HG03558 (cell line): ENCODE data around the gene LRRC7.
"Not testable (repeated sequence)": the region's sequence is repeated elsewhere in the genome, so short reads cannot be mapped to it uniquely, and the experiment has no call there.

ENCODE experiments used
- ATAC-seq: cut with Tn5 transposase; IDR thresholded peaks from one replicate; pipeline ENCODE4 v1.9.1; 2021; ENCODE audit warnings: moderate number of reproducible peaks; ENCODE audit not compliant: unreplicated experiment; ENCODE audit errors: extremely low read depth

Gene LRRC7

GRCh38 chr1:69688193-69688592 is 120.5 kb downstream of the LRRC7 start:
- no peak for ATAC-seq

DNA sequence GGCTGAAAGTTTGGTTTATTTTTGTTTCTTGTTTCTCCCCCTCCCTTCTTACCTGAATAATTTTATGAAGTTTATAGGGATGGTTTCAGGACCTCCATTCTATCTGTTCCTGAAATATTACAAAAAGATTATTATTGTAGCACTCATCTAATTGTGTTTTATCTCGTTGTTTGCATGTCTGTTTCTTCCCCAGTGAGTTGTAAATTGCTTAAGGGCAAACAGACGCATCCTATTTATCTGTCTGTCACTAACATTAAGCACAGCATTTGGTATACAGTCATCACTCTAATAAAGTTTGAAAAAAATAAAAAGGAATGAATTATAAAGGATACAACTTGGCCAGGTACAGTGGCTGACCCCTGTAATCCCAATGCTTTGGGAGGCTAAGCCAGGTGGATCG is 123.5 kb downstream of the LRRC7 start:
- no peak for ATAC-seq

DNA sequence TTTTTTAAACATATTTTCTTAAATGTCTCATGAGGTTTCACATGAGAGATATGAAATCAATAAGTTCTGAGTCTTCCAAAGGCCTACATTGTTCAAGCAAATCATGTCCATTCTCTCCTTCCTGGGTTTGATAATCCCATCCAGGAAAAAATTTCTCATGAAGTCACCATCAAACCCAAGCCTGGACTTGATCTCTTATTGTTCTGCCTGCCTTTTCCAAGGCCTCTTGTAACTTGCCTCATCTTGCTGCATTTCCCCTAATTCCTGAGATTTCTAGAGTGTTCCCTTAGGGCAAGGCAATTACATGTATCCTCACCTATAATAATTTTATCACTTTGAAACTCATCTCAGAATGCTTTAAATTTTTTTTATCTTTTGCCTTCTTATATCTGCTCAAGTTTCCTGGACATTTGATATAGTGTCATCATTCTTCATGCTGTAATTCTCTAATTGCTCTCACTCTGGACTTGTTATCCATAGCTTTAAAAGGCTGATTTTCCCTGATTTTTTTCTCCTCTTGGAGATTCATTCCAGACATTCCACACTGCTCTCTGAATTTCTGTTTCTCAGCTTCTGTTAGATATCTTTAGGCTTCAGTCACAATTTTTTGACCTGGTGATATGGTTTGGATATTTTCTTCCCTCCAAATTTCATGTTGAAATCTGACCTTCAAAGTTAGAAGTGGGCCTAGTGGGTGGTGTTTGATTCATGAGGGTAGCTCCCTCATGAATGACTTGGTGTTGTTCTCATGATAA is 126.4 kb downstream of the LRRC7 start:
- no peak for ATAC-seq

DNA sequence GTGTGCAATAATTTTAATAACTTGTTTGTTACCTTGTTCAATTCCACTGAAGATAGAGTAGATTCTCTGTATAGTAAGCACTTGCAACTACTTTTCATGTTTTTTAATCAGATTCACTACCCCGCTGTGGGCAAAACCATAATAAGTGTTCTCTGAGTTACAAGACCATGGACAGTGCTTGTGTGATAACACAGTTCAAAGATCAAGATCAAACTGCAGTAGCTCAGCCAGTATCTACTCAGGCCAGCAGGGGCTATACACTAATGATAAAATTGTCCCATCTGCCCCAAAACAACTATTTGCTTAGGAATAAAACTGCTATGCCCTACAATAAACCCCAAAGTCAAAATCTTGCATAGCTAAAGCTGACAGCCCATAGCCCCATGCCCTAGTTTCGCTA is 129.6 kb downstream of the LRRC7 start:
- ATAC-seq, result no peak

- no peak for ATAC-seq
These were observed 133.0 kb downstream of the LRRC7 start for GRCh38 chr1:69700770-69701169.

DNA sequence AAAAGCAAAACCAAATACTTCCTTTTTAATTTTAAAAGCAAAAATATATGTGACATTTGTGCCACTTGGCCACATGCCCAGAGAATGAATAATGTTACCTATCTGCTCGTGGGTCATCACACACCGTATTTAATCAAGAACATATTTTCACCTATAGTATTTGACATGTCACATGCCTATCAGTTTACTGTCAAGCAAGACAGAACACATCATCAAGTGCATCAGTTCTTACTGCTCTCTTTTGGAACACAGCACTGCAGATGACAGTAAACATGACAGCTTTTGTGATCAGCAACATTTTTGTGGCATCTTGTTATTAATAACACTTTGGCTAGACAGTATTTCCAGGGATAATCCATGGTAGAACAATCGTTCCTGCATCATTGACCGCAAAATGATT is 134.4 kb downstream of the LRRC7 start:
- no peak for ATAC-seq

- ATAC-seq, result no peak
These were observed 138.8 kb downstream of the LRRC7 start for GRCh38 chr1:69706473-69706872.

GRCh38 chr1:69707103-69707502 is 139.4 kb downstream of the LRRC7 start:
- no peak for ATAC-seq

- ATAC-seq, result no peak
These were observed 142.9 kb downstream of the LRRC7 start for GRCh38 chr1:69710484-69711189.

DNA sequence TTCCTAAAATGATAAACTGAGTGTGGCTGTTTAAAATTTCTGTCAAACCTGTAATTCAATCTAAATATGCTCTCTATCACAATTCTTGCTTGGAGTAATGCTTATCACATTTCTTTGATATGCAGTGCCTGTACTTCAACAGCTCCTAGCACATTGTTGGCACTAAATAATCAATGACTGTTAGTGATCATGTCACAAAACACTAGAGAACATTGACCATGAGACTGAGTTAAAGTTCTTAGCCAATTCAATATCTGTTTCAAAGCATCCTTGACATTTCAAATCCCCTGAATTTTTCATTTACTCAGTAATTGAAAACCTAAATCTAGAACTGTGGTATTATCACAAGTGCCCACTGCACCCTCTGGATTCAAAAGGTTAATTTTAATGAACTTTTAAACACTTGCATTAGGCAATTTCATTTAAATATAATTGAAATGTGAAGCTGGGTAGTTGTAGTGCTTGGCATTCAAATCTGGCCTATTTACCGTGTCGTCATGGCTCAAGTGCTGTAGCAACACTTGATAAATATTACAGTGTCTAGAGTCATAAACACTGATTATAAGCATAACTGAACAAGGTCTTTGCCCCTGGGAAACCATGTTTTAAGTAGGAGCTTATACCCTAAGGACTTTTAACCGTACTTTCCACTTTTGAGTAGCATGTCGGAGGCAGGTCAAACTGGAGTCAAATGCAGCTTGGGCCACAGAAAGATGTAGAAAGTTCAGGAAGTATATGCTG is 143.6 kb downstream of the LRRC7 start:
- ATAC-seq, result no peak

DNA sequence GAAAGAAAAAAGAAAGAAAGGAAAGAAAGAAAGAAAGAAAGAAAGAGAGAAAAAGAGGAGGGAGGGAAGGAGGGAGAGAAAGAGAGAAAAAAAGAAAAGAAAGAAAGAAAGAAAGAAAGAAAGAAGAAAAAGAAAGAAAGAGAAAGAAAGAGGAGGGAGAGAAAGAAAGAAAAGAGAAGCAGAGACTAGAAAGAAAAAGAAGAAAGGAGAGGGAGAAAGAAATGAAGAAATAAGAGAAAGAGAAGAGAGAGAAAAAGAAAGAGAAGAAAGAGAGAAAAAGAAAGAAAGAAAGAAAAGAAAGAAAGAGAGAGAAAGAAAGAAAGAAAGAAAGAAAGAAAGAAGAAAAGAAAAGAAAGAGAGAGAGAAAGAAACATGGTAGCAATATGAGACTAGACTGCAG is 150.1 kb downstream of the LRRC7 start:
- not testable (repeated sequence) for ATAC-seq

- ATAC-seq, result no peak
These were observed 160.5 kb downstream of the LRRC7 start for GRCh38 chr1:69728206-69728605.

GRCh38 chr1:69733061-69733460 is 165.3 kb downstream of the LRRC7 start:
- no peak for ATAC-seq

GRCh38 chr1:69737527-69738185 is 169.9 kb downstream of the LRRC7 start:
- peak; percentile 52 for ATAC-seq

DNA sequence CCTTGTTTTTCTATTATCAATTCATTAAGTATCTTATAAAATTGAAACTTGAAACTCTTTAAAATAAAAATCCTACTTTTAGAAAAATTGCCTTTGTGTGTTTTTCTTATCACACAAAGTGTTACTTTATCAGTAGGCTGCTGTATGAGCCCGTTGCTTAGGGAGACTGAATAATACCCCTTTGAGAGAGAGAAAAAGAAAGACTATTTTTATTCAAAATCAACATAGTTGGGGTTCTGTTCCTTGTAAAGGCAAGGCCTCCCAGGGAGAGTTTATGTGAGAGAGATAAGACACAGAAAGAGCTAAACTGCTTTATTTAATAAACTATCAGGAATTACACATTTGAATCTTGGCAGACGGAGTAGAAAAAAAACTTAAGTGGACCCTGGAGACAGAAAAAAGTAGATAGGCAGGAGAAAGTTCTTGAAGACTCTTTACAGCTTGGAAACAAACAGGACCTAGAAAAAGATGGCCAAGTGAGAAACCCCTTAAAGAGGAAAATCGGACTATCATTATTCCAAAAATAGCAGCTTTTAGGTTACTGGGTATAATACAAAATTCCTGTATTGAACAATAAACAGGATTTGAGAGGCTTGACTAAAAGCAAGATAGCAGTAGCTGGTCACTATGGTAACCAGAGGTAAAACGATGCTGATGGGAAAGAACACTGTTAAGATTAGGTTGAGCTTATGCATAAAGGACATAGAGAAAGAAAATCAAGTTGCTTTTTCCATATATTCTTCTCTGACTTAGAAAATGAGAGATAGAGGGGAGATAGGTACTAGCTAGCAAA is 170.9 kb downstream of the LRRC7 start:
- ATAC-seq, result no peak

- ATAC-seq, result no peak
These were observed 171.5 kb downstream of the LRRC7 start for GRCh38 chr1:69739251-69739605.

GRCh38 chr1:69743146-69743545 is 175.4 kb downstream of the LRRC7 start:
- ATAC-seq, result no peak

GRCh38 chr1:69744381-69744780 is 176.7 kb downstream of the LRRC7 start:
- ATAC-seq, result no peak

DNA sequence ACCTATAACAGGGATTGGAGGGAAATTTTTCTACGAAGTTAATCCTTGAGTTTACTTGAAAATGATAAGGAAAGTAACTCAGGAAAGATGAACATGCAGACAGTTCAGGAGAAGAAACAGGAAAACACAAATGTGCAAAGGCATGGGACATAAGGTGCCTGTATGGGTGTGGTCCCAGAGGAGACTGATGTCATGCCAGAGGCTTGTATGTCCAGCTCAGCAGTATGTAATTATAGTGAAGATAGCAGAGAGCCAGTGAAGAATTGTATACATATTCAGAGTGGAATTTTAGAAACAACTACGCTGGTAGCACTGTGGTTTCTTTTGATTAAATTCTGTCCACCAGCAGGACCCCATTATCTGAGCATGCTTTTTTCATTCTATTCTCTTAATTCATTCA is 179.5 kb downstream of the LRRC7 start:
- no peak for ATAC-seq

DNA sequence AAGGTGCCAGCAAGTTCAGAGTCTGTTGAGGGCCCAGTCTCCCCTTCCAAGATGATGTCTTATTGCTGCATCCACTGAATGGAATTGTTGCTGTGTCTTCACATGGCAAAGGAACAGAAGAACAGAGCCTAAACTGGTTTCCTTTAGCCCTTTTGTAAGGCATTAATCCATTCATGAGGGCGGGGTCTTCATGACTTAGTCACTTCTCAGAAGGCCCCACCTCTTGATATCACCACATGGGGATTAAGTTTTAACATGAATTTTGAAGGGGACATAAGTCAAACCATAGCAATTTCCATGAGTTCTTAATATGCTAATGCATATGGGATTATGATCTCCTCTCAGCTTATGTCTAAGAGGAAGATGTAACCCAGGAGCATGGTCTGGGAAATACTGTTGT is 182.9 kb downstream of the LRRC7 start:
- no peak for ATAC-seq
